ENCODE measurements around the gene TREML2. TPM values are rescaled to one million over a fixed set of nuclear protein-coding genes. Genes with fewer than 3 reads are reported as not detected.

The TREML2 gene
- total and polyA plus RNA-seq, 8 donors = 0.16 to 3.2 (median 0.27) TPM

DNA sequence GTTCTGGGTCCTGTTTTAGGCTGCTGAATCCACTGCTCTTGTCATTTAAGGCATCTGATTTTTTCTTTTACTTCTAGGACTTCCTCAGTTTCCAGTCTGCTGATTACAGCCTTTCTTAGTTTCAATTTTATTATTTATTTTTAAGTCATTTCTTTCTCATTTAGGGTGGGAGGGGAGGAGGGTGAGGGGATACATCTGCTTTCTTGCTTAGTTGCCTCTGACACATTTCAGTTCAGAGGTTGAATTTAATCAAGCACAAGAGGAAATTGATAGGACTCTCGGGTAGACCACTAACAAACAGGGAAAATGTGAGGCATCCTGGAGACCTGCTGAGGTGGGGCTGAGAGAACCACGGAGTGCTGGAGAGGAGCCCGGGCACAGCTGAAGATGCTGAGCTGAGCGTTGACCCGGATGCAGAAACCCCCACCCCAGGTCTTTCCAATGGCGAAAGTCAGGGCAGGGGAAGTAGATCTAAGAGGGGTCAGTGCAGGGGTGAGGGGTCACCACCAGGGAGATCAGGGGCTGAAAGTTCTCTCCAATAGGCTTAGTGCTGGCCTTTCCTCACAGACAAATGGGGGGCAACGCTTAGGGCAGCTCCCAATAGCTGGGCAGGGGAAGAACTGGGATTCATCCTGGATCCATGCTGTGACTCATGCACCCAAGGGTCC, 7.6 kb upstream of the TREML2 start:
- ATAC-seq = no peak
- no peaks in the 10 kb centered on the region for H3K9me3 ChIP-seq
- no peak overlapping the region for H3K4me3 ChIP-seq
- H3K4me1 ChIP-seq = no peaks in the 10 kb centered on the region
- no peak overlapping the region for H3K27ac ChIP-seq
- intact Hi-C loops (cut with DNase I) = no loop called here
- TF ChIP-seq, protein P1, sequence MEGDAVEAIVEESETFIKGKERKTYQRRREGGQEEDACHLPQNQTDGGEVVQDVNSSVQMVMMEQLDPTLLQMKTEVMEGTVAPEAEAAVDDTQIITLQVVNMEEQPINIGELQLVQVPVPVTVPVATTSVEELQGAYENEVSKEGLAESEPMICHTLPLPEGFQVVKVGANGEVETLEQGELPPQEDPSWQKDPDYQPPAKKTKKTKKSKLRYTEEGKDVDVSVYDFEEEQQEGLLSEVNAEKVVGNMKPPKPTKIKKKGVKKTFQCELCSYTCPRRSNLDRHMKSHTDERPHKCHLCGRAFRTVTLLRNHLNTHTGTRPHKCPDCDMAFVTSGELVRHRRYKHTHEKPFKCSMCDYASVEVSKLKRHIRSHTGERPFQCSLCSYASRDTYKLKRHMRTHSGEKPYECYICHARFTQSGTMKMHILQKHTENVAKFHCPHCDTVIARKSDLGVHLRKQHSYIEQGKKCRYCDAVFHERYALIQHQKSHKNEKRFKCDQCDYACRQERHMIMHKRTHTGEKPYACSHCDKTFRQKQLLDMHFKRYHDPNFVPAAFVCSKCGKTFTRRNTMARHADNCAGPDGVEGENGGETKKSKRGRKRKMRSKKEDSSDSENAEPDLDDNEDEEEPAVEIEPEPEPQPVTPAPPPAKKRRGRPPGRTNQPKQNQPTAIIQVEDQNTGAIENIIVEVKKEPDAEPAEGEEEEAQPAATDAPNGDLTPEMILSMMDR (IDR thresholded peaks at IDR 0.05) = no peak
- H3K36me3 ChIP-seq = no peaks in the 10 kb centered on the region
- DNase-seq = no peak
- H3K27me3 ChIP-seq = no peaks in the 10 kb centered on the region

DNA sequence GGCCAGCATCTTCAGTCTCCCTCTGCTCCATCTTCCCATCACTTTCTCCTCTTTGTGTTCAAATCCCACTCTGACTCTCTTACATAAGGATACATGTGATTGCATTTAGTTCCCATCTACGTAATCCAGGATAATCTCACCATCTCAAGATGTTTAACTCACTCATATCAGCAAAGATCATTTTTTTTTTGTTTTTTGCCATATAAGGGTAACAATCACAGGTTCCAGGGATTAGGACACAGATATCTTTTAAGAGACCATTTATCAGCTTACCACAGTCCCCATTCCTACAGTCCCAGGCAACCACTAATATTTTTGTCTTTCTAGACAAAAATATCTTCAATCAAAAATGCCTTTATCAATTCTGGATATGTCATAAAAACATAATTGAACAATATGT, 3.2 kb upstream of the TREML2 start:
- no peak overlapping the region for H3K4me3 ChIP-seq
- H3K9me3 ChIP-seq = no peaks in the 10 kb centered on the region
- intact Hi-C loops (cut with DNase I) = no loop called here
- H3K27me3 ChIP-seq = no peaks in the 10 kb centered on the region
- peaks cover 0 to 33% of the 10 kb centered on the region in 2 donors for H3K4me1 ChIP-seq
- no peaks in the 10 kb centered on the region for H3K36me3 ChIP-seq
- H3K27ac ChIP-seq = no peak overlapping the region
- ATAC-seq (no peak), DNase-seq (no peak)
- TF ChIP-seq, protein P1 (IDR thresholded peaks at IDR 0.05) = no peak

DNA sequence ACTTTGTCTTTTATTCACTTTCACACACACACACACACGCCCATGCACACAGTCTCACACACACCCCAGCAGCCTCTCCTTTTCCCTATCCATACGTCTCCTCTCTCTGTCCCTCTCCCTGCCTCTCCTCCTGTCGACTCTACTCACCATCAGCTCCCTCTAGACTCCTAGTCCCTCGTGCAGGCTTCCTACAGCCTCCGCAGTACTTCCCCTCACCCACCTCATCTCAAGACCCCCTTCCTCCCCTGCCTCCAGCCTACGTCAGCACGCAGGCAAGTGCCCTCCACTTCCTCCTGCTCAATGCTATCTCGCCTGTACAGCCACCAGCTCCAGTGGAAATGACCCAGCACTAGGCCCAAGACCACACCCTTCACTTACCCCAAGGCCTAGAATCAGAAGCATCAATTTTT, 820 bp upstream of the TREML2 start:
- Histone ChIP-seq H3K4me1 (peaks cover 0 to 33% of the 10 kb centered on the region in 2 donors), H3K27me3 (no peaks in the 10 kb centered on the region), H3K36me3 (no peaks in the 10 kb centered on the region), H3K9me3 (no peaks in the 10 kb centered on the region), H3K27ac (peak overlapping the region in 1 of 2 donors; percentile 96), H3K4me3 (no peak overlapping the region)
- DNase-seq = no peak
- intact Hi-C loops (cut with DNase I) = no loop called here
- ATAC-seq = no peak
- TF ChIP-seq, protein P1 (IDR thresholded peaks at IDR 0.05) = no peak

DNA sequence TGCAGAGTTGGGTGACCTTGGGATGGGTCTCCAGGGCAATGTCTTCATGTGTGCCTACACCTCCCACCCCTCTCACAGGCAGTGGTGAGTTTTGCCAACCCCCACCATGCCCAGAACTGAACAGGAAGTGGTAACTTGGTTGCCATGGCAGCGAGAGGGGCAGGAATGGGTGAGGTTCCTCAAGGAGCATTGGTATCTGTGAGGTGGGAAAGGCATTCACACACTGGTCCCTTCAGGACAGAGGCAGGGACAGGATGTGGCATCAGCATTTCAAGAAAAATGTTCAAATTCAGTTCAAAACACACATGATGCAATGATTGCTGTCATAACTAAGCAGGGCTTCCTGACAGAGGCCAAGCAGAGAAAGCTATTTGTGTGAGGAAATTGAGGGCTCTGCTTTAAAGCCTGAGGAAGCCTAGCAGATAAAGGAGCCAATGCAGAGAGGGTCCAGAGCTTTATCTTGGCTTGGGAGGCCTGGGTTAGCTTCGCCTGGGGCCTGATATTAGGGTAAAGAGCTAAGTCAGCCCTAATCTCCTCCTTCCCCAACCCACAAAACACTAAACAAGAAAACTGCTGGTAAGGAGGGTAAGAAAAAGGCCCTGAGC, 551 bp downstream of the TREML2 start:
- Histone ChIP-seq H3K36me3 (no peaks in the 10 kb centered on the region), H3K9me3 (no peaks in the 10 kb centered on the region), H3K27me3 (no peaks in the 10 kb centered on the region), H3K4me1 (peaks cover 0 to 33% of the 10 kb centered on the region in 2 donors), H3K27ac (peak overlapping the region; percentile 44 to 96), H3K4me3 (peak overlapping the region in 1 of 2 donors; percentile 16)
- ATAC-seq = peak; percentile 50
- DNase-seq = peak in 2 of 4 donors; percentile 9 to 59
- intact Hi-C loops (cut with DNase I) = no loop called here
- TF ChIP-seq, protein P1 (IDR thresholded peaks at IDR 0.05) = no peak

DNA sequence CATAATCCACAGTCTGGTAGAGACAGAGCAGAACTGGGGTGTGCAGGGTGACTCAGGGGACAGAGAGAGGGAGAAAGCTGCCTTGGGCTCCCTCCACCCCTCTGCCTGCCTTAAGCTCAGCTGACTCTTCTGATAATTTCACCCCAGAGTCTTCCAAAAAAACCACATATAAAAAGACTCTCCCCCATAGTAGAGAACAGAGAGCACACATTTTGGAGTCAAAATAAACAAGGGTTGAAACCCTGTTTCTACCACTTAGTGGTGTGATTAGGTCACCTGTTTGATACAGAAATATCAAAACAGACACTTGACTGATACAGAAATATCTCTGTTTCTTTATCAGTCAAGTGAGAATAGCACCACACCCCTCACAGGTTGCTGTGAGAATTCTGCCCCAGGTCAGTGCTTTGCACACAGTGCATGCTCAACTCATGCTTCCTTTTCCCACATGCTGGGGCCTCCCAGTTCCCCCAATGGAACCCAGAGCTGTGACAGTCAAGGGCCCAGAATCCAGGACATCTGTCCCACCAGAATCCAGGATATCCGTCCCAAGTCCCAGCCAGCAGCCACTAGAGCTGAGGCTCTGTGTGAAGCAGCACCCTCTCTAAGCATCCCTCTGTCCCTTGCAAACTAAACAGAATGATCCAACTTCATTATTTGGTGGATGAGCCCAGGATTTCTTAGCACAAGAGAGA, 1.2 kb downstream of the TREML2 start:
- Histone ChIP-seq H3K36me3 (peaks cover 0 to 2% of the 10 kb centered on the region in 2 donors), H3K27me3 (peaks cover 0 to 1% of the 10 kb centered on the region in 2 donors), H3K4me1 (peaks cover 0 to 33% of the 10 kb centered on the region in 2 donors), H3K4me3 (peak overlapping the region in 1 of 2 donors; percentile 2), H3K9me3 (no peaks in the 10 kb centered on the region), H3K27ac (peak overlapping the region; percentile 44 to 96)
- DNase-seq = no peak
- intact Hi-C loops (cut with DNase I) = no loop called here
- TF ChIP-seq, protein P1 (IDR thresholded peaks at IDR 0.05) = no peak
- ATAC-seq = peak; percentile 18
